Neural progenitor cell (in vitro differentiated cells): ENCODE data around the gene MROH2A. TPM values are rescaled to one million over a fixed set of nuclear protein-coding genes. Genes with fewer than 3 reads are reported as not detected.

Experiments used
- DNase-seq: peaks from one replicate; pipeline ENCODE4 v3.0.0-alpha.2; 2016; ENCODE audit warnings: low spot score
- H2AFZ ChIP-seq: fragments of 200-600 bp; sonication (generic); replicated peaks from 2 replicates; pipeline ENCODE4 v1.6.1; 2016; ENCODE audit warnings: antibody characterized with exemption
- H3F3A ChIP-seq: fragments of 200-600 bp; sonication (generic); 2 replicates; pipeline ENCODE4 v1.6.1; 2016; ENCODE audit warnings: antibody characterized with exemption, low read depth
- H3K27ac ChIP-seq: fragments of 200-600 bp; sonication (generic); 2 replicates; pipeline ENCODE4 v1.5.1; 2016; ENCODE audit warnings: mild to moderate bottlenecking
- H3K27me3 ChIP-seq: fragments of 200-600 bp; sonication (generic); 2 replicates; pipeline ENCODE4 v1.6.1; 2016; ENCODE audit warnings: mild to moderate bottlenecking, moderate library complexity
- H3K36me3 ChIP-seq: fragments of 200-600 bp; sonication (generic); 2 replicates; pipeline ENCODE4 v1.5.1; 2016
- H3K4me1 ChIP-seq: fragments of 200-600 bp; sonication (generic); 2 replicates; pipeline ENCODE4 v1.6.1; 2016; ENCODE audit warnings: mixed run types
- H3K4me2 ChIP-seq: fragments of 200-600 bp; sonication (generic); 2 replicates; pipeline ENCODE4 v1.6.1; 2016
- H3K4me3 ChIP-seq: fragments of 200-600 bp; sonication (generic); 2 replicates; pipeline ENCODE4 v1.5.1; 2016
- H3K79me2 ChIP-seq: fragments of 200-600 bp; sonication (generic); 2 replicates; pipeline ENCODE4 v1.6.1; 2016; ENCODE audit warnings: low read depth
- H3K9ac ChIP-seq: fragments of 200-600 bp; sonication (generic); 2 replicates; pipeline ENCODE4 v1.6.1; 2016
- H3K9me3 ChIP-seq: fragments of 200-600 bp; sonication (generic); 2 replicates; pipeline ENCODE4 v1.5.1; 2016; ENCODE audit warnings: low read depth
- H4K20me1 ChIP-seq: fragments of 200-600 bp; sonication (generic); 2 replicates; pipeline ENCODE4 v1.6.1; 2016; ENCODE audit warnings: low read depth
- H3K27ac Mint-ChIP-seq: 3 replicates; pipeline ENCODE4 v1.8.0; 2021; ENCODE audit warnings: mixed read lengths
- H3K27me3 Mint-ChIP-seq: 2 replicates; pipeline ENCODE4 v1.8.0; 2022; ENCODE audit warnings: low read depth, mild to moderate bottlenecking, inconsistent platforms, moderate library complexity, mixed read lengths; ENCODE audit not compliant: insufficient read depth
- H3K36me3 Mint-ChIP-seq: 3 replicates; pipeline ENCODE4 v1.8.0; 2021; ENCODE audit warnings: mixed read lengths
- H3K4me1 Mint-ChIP-seq: 3 replicates; pipeline ENCODE4 v1.8.0; 2021; ENCODE audit warnings: mixed read lengths
- H3K4me3 Mint-ChIP-seq: 3 replicates; pipeline ENCODE4 v1.8.0; 2021; ENCODE audit warnings: mild to moderate bottlenecking, moderate library complexity, mixed read lengths
- H3K9me3 Mint-ChIP-seq: 3 replicates; pipeline ENCODE4 v1.8.0; 2020; ENCODE audit warnings: mixed read lengths
- CTCF ChIP-seq: fragments of 200-600 bp; sonication (generic); IDR thresholded peaks from 2 replicates; pipeline ENCODE4 v1.5.1; 2017; ENCODE audit warnings: antibody characterized with exemption, mild to moderate bottlenecking
- EZH2 ChIP-seq: fragments of 200-600 bp; sonication (generic); IDR thresholded peaks from 2 replicates; pipeline ENCODE4 v1.6.1; 2017; ENCODE audit warnings: antibody characterized with exemption, mild to moderate bottlenecking, moderate library complexity
- EZH2phosphoT487 ChIP-seq: fragments of 200-600 bp; sonication (generic); IDR thresholded peaks from 2 replicates; pipeline ENCODE4 v1.6.1; 2017; ENCODE audit warnings: antibody characterized with exemption
- total RNA-seq: library from RNA; depleted of rRNA; stranded (reverse); fragments of >200 nt; gene quantifications from 2 replicates; pipeline ENCODE4 v1.2.3, GENCODE V29; 2015; ENCODE audit warnings: low replicate concordance

MROH2A gene
- total RNA-seq, 1 donor from 2014 or later = not detected

- peaks cover 1% of the 10 kb centered on the region for H3K36me3 Mint-ChIP-seq
- no peak for DNase-seq
- peaks cover 9% of the 10 kb centered on the region for H3K4me1 Mint-ChIP-seq
Observed at GRCh38 chr2:233821196-233821595, 43.1 kb downstream of the MROH2A start.

GRCh38 chr2:233821709-233822100, 43.6 kb downstream of the MROH2A start:
- H3K36me3 ChIP-seq = no peaks in the 10 kb centered on the region
- no peaks in the 10 kb centered on the region for H3K27me3 ChIP-seq
- Mint-ChIP-seq H3K9me3 (peaks cover 3% of the 10 kb centered on the region), H3K36me3 (peaks cover 1% of the 10 kb centered on the region), H3K27ac (peak overlapping the region; percentile 59), H3K27me3 (peaks cover 6% of the 10 kb centered on the region), H3K4me1 (peaks cover 4% of the 10 kb centered on the region), H3K4me3 (no peak overlapping the region)
- H3K9me3 ChIP-seq = no peaks in the 10 kb centered on the region
- no peak overlapping the region for H3K4me3 ChIP-seq
- no peak for DNase-seq
- H3K27ac ChIP-seq = no peak overlapping the region
- H3K4me1 ChIP-seq = no peaks in the 10 kb centered on the region
- no peaks in the 10 kb centered on the region for H4K20me1 ChIP-seq
- no peak overlapping the region for H2AFZ ChIP-seq
- TF ChIP-seq CTCF = no peak
- no peak for TF ChIP-seq EZH2phosphoT487
- TF ChIP-seq EZH2 = no peak
- no peaks in the 10 kb centered on the region for H3K79me2 ChIP-seq
- no peaks in the 10 kb centered on the region for H3F3A ChIP-seq
- no peak overlapping the region for H3K4me2 ChIP-seq
- no peak overlapping the region for H3K9ac ChIP-seq

More at GRCh38 chr2:233821196-233821595, 43.1 kb downstream of the MROH2A start:
- no peak overlapping the region for H3K27ac ChIP-seq
- no peaks in the 10 kb centered on the region for H3K79me2 ChIP-seq
- no peaks in the 10 kb centered on the region for H3K36me3 ChIP-seq
- no peaks in the 10 kb centered on the region for H3K27me3 ChIP-seq
- H3K9ac ChIP-seq = no peak overlapping the region
- TF ChIP-seq CTCF = no peak
- no peak for TF ChIP-seq EZH2phosphoT487
- no peak for TF ChIP-seq EZH2
- no peak overlapping the region for H2AFZ ChIP-seq
- no peaks in the 10 kb centered on the region for H4K20me1 ChIP-seq
- H3K4me2 ChIP-seq = no peak overlapping the region
- H3K4me3 Mint-ChIP-seq = no peak overlapping the region
- no peaks in the 10 kb centered on the region for H3K9me3 ChIP-seq
- H3K27me3 Mint-ChIP-seq = peaks cover 6% of the 10 kb centered on the region
- H3K27ac Mint-ChIP-seq = peak overlapping the region; percentile 59
- H3K4me1 ChIP-seq = no peaks in the 10 kb centered on the region
- H3F3A ChIP-seq = no peaks in the 10 kb centered on the region
- peaks cover 3% of the 10 kb centered on the region for H3K9me3 Mint-ChIP-seq
- no peak overlapping the region for H3K4me3 ChIP-seq

GRCh38 chr2:233822101-233822771, 44.1 kb downstream of the MROH2A start:
- Histone ChIP-seq H2AFZ (no peak overlapping the region), H3K4me3 (no peak overlapping the region), H3K9me3 (no peaks in the 10 kb centered on the region), H3K9ac (no peak overlapping the region), H3K27me3 (no peaks in the 10 kb centered on the region), H3K27ac (no peak overlapping the region), H3K36me3 (no peaks in the 10 kb centered on the region), H4K20me1 (no peaks in the 10 kb centered on the region), H3F3A (no peaks in the 10 kb centered on the region), H3K79me2 (no peaks in the 10 kb centered on the region), H3K4me1 (no peaks in the 10 kb centered on the region), H3K4me2 (no peak overlapping the region)
- TF ChIP-seq EZH2 (no peak), EZH2phosphoT487 (no peak), CTCF (no peak)
- Mint-ChIP-seq H3K4me1 (peaks cover under 1% of the 10 kb centered on the region), H3K4me3 (no peak overlapping the region), H3K27me3 (peaks cover 4% of the 10 kb centered on the region), H3K36me3 (peaks cover 1% of the 10 kb centered on the region), H3K9me3 (peaks cover 3% of the 10 kb centered on the region), H3K27ac (no peak overlapping the region)
- no peak for DNase-seq
